Stimulated activated CD4-positive, alpha-beta T cell treated with anti-CD3 and anti-CD28 coated beads, TNF-alpha, amount 100 ng/mL, for 1 hour (primary cell): Measurements from ENCODE around the gene CDON.

Experiments
- DNase-seq, 3 donors: peaks; one replicate each; pipeline ENCODE4 v3.0.0-alpha.2; 2020; ENCODE audit warnings: low read depth in 3 of 3, low spot score in 1 of 3

CDON gene, protein sequence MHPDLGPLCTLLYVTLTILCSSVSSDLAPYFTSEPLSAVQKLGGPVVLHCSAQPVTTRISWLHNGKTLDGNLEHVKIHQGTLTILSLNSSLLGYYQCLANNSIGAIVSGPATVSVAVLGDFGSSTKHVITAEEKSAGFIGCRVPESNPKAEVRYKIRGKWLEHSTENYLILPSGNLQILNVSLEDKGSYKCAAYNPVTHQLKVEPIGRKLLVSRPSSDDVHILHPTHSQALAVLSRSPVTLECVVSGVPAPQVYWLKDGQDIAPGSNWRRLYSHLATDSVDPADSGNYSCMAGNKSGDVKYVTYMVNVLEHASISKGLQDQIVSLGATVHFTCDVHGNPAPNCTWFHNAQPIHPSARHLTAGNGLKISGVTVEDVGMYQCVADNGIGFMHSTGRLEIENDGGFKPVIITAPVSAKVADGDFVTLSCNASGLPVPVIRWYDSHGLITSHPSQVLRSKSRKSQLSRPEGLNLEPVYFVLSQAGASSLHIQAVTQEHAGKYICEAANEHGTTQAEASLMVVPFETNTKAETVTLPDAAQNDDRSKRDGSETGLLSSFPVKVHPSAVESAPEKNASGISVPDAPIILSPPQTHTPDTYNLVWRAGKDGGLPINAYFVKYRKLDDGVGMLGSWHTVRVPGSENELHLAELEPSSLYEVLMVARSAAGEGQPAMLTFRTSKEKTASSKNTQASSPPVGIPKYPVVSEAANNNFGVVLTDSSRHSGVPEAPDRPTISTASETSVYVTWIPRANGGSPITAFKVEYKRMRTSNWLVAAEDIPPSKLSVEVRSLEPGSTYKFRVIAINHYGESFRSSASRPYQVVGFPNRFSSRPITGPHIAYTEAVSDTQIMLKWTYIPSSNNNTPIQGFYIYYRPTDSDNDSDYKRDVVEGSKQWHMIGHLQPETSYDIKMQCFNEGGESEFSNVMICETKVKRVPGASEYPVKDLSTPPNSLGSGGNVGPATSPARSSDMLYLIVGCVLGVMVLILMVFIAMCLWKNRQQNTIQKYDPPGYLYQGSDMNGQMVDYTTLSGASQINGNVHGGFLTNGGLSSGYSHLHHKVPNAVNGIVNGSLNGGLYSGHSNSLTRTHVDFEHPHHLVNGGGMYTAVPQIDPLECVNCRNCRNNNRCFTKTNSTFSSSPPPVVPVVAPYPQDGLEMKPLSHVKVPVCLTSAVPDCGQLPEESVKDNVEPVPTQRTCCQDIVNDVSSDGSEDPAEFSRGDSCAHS (N-terminal part only)

DNA sequence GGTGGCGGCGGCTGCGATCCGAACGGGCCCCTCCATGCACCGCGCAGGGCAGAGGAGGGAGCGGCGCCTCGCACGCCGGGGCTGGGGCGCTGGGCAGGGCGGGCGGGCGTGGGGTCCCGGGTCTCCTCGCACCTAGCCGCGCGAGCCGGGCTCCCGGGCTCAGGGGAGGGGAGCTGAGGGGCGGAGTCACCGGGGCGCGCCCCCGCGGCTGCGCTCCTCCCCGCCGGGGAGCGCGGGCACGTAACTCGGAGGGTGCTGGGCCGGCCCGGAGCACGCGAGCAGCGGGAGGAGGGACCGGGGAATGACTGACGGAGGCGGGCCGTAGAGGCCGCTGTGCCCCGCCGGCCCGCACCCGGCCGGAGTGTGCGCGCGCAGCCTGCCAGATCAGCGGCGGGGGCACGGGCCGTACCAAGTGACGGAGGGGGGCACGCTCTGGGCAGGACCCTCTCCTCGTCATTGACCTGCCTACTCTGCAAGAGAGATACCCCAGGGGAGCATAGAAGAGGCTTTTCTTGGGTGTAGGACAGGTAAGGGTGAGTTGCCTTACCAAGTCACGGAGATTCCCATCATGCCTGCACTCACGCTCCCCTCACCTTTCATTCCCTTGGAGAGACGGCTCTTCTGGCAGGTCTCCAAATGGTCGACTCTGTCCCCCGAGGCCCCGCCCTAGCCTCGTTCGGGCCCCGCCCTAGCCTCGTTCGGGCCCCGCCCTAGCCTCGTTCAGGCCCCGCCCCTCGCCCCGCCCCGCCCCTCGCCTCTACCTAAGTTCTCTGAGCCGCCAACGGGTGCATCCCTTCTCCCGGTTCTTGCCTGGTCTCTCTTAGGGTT, at the start of gene CDON:
Gene CDON (minus strand): TSS at position 188 of the 828 bp plus-strand sequence. CDS start 39,390 bp downstream, outside the sequence.
- DNase-seq = peak; percentile 79 to 88 (median 85)

DNA sequence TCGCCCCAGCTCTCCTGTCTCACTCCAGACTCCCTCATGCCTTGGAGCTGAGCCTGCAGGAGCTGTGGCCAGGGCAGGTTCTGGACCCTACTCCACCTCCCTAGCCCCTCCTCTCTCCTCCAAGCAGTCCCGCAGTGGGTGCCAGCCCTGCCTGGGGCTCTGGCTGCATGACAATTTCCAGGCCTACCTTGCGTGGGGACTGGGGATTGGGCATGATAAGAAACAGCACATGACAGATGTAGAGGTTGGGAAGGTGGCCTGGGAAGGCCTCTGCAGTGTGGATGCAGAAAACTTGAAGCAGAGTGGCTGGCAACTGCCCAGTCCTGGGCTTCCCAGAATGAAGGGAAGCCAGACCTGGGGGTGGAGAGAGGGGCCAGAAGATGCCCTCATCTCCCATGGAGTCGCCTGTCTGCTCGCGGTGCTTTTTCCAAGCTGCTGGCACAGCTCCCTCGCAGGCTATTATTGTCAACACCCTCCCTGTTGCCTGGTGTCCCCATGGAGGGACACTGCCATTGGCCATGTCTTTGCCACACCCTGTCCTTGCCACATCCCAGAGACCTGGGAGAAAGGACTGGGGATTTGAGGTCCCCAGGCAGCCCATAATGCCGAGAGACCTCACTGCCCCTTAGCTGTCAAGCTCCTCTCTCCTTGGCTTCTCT, 48.9 kb upstream of the CDON start:
- no peak for DNase-seq

DNA sequence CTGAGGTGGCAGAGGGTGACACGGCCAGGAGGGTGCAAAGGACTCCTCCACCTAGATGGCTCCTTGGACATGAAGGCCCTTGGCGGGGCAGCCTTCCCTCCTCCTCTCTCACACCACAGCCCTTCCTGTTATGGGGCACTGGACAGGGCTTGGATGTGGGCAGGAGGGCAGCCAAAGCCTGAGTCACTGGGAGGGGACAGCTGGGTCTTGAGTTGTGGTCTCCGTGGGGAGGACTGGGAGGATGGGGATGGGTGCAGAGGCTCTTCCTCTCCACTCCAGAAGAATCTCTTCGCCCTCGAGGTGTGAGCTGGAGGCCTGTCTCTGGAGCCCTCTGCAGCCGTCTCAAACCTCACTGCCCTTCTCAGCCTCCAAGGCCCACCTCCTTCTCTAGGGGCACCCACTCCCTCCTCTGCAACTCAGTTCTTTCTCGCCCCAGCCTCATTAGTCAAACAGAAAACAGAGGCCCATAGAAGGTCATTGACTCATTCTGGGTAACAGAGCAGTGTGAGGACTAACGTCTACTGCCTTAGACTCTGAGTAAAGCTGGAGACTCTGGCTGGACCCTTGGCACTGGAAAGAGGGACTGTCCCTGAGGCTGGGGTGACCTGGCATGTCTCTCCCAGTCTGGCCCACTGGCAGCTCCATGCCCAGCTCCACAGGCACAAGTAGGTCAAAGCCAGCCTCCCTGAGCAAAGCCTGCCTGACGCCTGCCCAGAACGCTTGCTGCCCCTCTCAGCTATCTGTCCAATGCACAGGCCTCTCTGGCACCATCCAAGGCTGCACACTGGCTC, 47.5 kb upstream of the CDON start:
- DNase-seq = no peak

DNA sequence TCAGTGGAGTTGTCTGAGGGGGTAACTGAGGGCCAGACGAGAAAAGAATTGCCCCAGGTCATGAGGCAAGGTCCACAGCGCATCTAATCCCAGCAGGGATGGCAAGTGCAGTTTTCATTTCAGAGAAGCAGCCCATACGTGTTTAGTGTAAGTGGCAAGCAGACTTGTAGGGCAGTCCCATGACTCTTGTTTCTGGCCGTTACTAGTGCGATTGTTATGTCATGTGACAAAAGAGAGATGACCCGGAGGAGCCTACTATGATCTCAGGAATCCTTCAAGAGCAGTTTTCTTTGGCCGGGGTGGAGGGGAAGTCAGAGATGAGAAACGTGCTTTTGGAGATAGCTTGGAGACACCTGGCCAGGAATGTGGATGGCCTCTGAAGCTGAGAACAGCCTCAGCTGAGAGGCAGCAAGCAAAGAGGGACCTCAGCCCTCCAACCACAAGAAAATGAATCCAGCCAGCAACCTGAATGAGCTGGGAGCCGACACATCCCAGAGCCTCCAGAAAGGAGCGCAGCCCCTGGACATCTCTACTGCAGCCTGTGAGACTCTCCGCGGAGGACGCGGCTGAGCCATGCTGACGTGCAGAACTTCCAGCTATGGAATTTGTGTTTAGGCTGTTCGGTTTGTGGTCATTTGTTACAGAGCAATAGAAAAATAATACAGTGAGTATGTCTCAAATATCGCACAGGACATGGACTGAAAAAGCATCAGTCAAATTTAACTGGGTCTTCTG, 44.1 kb upstream of the CDON start:
- DNase-seq = no peak

DNA sequence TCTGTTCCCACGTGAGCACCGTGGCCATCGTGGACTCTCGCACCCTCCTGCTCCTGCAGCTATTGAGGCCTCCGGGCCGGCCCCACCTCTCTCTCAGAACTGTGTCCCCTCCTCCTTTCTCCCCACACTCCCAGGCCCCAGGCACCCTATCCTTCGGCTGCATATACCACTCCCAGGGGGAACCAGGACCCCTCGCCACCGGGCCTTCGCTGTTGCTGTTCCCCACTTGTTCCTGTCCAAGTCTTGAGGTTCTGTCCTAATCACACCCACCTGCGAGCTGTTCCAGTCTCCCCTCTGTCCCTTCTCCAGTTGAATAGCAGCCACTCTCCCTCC, 43.0 kb upstream of the CDON start:
- no peak for DNase-seq

DNA sequence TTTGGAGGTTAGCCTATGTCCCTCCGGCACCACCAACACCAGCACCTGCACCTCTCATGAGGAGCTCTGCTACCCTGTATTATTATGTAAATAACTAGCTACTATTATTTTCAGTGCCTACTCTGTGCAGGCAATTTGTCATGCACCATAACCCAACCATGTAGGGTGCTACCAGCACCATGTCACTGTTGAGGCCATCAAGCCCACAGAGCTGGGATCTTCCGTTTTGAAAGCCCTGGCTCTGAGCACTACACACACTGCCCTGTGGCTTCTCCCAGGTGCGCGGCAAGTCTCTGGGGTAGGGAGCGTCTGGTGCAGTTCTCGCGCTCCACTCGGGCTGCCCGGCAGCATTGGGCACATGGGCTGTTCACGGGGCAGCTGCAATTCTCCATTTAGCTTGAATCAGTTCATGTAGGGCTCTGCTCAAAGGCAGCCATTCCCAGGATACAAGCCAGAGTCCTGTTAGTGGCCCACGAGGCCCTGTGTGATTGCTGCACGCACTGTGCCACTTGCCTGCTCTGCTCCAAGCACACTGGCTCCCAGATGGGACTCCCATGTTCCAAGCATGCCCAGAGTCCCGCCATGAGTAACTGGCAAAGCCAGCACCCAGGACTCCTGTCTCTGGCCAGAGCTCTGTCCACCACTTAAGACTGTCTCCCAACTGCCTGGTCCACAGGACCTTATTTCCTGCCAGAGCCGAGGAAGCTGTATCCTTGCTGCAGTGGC, 42.5 kb upstream of the CDON start:
- no peak for DNase-seq

DNA sequence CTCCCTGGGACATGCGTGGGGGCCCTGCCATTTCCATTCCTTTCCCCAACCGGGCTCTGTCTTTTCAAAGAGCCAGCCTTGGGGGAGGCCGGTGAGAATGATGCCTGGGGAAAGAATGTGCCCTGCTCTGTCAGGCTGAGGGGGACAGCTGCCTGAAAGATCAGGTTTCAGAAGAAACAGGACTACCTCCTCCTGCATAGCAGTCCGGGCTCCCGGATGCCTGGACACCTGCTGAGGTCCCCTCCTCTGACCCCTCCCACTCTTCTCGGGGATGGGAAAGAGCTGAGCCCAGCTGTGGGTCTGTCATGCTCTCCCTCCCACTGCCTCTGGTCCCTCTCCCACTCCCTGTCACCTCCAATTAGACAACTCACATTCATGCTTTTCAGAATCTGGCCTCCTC, 41.8 kb upstream of the CDON start:
- no peak for DNase-seq

DNA sequence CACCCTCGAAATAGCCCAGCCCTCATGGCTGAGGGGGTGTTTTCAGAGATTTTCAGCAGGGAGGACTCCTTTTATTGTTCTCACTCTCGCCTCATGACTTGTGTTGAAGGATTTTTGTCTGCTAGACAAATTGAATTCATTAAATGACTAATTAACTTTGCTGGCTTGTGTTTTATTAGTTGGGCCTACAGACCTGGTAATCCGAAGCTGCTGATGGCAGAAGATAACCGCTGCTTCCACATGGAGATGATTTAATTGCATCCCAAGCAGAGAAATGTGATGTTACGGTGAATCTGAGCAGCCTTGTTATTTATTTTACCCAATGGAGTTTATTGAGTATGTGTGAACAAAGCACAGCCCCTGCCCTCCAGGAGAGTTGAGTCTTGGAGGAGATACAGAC, 40.5 kb upstream of the CDON start:
- no peak for DNase-seq

DNA sequence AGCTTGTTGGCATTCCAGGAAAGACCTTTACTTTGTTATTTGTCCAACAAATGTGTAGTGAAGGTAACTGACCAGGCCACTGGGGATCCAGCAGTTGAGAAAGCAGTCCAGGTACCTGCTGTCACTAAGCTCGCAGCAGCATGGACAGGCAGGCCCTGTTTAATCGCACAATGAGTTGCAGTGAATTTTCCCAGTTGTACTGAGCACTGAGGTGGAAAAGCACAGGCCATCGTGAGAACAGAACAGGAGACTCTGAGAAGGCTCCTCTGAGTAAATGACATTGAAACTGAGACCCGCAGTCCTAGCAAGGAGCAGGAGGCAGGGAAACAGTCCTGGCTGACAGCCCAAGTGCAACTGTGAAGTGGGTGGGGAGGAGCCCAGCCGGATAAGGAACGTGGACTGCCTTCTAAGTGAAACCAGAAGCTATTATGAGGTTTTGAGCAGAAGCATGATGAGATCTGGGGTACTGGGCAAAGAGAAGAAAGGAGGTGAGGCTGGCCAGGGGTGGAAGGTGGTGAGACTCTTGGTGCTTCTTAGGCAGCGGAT, 39.8 kb upstream of the CDON start:
- DNase-seq = no peak

DNA sequence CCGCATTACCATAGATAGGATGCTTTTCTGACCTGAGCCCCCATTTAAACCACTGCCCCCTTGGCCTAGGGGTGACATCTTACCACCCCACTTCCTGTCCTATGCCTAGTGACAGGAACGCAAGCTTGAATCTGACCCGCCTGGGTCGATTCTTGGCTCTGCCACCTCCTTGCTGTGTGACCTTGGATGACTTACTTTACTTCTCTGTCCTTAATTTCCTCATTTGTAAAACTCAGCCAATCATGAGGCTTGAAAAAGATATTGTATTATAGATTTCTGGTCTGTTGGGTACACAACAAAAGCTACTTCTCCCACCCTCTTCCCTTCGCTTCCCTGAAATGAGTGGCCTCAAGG, 39.2 kb upstream of the CDON start:
- no peak for DNase-seq

DNA sequence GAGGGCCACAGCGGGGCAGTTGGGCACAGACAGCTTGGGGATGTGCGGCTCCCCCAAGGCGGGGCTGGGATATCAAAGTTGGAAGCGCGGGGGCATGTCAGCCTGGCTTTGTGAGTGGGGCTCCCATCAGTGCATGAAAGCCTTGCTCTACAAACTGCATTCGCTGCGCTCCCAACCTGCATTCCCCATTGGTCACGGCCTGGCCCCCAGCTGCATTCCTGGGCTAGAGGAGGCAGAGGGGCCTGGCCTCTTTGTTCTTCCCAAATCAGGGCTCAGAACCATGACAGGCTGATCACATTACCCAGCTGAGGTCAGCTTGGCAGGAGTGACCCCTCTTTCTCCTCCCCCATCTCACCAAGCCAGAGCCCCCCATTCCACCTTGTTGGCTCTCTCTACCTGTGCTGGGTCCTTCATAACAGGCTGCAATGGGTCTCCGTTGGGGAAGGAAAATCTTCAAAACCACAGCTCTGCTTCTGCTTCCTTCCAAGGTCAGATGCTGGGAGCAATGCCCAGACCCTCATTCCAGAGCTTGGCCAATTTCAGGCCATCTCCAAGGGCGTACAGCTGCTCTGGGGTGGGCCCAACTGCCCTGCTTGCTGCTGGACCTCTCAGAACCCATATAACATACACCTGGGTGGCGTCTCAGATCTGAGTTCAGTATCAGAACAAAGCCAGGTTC, 38.7 kb upstream of the CDON start:
- DNase-seq = no peak

DNA sequence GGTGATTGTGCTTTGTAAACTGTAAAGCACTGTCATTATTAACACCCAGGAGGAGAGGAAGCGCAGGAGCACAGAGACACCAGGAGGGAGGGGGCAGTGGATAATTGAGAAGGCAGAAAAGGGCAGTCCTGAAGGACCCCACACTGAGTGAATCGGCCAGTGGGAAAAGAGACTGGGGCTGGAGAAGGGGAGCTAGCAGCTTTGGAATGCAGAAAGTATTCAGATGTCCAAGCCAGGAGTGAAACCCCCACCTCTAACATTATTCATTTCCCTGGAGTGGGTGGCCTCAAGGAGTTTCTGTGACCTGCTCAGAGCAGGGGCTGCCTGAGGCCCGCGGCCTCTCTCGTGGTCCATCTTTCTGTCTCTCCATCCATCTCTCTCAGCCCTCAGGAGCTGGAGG, 38.0 kb upstream of the CDON start:
- DNase-seq = no peak

DNA sequence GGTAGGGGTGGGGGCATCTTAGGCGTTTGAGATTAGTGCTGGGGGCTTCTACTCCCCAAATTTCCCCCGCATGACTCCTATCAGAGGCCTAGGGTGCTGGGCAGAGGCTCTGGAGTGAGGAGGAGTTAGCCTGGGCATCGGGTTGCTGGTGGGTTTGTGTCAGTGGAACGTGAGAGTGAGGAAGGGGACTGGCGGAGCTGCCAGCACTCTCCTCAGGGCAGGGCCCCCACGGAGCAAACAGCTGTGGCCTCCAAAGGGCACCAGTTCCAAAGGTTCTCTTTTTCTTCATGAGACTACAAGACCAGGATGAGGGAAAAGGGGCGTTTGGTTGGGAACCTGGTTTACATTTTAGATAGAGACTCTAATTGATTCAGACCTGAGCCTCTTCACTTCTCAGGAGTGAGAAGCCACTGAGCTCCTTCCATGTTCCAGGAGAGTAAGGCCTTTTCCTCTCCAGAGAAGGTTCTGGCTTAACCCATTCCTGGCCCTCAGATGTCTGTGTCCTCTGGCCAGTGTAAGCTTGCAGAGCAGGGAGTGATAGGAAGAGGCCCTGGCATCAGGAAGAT, 35.6 kb upstream of the CDON start:
- no peak for DNase-seq

DNA sequence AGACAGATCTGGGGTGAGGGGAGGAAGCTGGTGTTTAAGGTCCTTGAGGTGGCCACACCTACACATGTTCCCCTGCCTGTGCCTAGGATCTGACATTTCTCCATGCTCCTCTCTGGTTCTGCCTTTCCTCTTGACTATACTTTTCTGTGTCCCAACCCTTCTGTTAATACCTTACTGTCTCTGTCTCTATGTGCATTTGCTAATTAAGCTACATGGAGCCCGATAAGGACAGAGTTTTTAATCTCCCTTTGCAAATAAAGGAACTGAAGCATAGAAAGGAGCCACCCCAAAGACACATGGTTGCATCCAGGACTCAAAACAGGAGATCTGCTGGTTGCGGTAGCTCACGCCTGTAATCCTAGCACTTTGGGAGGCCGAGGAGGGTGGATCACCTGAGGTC, 33.1 kb upstream of the CDON start:
- no peak for DNase-seq

DNA sequence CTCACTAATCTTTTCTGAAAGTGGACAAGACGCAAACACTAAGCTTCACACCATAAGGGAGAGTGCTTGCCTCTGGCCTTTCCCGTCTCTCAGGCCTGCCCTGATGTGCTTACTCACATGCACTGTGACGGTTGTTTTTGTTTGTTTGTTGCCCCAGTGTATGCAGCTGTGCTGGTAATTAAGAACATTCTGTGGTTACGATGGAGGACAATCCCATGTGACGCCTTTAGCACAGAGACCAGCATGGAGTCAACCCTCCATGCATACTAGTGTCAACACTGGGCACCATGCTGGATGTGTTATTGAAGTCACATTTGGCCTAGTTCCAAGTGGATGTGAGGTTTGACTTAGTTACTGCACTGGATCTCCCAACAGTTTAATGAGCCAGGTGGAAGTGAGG, 27.8 kb upstream of the CDON start:
- DNase-seq = no peak

DNA sequence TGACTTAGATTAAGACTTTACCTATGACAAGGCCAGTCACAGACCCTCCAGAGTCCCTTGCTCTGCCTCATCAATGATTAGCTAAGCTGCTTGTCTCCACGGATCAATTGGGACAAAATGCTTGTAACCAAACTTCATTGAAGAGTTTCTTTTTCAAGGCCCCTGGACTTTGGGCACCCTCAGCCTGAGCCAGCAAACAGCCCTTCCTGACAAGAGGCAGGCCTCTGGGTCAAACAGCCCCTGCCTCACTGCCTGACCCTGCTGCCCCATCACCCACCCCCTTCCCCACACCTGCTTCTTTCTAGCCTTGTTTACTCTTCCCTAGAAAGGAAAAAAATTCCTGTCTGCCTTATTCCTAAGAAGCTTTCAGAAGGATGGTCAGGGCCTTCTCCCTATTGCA, 26.3 kb upstream of the CDON start:
- no peak for DNase-seq

DNA sequence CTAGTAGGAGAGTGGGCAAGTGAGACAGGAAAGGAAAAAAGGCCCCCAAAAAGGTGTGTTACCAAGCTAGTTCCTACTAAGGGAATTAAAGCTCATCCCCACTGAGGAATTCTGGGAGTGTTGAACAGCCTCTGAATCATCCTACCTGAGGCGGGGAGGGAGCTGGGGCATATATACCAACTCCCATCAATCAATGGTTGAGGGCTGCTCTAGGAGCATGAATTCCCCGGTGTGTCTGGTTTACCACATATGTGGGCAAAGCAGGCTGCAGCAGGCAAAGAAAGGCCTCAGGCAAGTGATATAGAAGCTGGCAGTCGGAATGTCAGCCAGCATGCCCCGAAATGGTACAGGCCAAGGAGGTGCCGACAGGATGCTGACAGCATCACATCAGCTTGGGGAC, 23.6 kb upstream of the CDON start:
- DNase-seq = no peak
